ENCODE measurements around the gene TULP3. TPM values are rescaled to one million over a fixed set of nuclear protein-coding genes. Genes with fewer than 3 reads are reported as not detected.

The TULP3 gene
- total RNA-seq, 2 experiments from 2014 or later: 10.7 to 11.0 TPM

GRCh38 chr12:2893007-2893406, 2.3 kb downstream of the TULP3 start:
- no peak overlapping the region for H3K4me2 ChIP-seq (ENCODE audit: low read length)
- POLR2A ChIA-PET: no interaction called here
- H3K27ac ChIP-seq (ENCODE audit: low read depth, low read length, poor library complexity, severe bottlenecking): no peak overlapping the region
- H2AFZ ChIP-seq (ENCODE audit: low read length): no peak overlapping the region
- H3K4me1 ChIP-seq (ENCODE audit: insufficient read depth, low read length, poor library complexity, severe bottlenecking): peaks cover 6% of the 10 kb centered on the region
- no peak overlapping the region for H3K4me3 ChIP-seq (ENCODE audit: low read depth, low read length, poor library complexity, severe bottlenecking)
- H3K9me3 ChIP-seq (ENCODE audit: low read length): no peaks in the 10 kb centered on the region
- TF ChIP-seq EZH2phosphoT487 (IDR thresholded peaks at IDR 0.05; ENCODE audit: borderline replicate concordance, low read depth, low read length) (no peak), CTCF (conservative IDR thresholded peaks at IDR 0.05; ENCODE audit: low read length) (no peak)
- no peaks in the 10 kb centered on the region; the same call in 1 of the 2 replicates for H3K79me2 ChIP-seq (ENCODE audit: insufficient read depth, low read depth, low read length)
- H3K36me3 ChIP-seq (ENCODE audit: insufficient read depth, low read length): peaks cover 18% of the 10 kb centered on the region
- no TSS peak for BruUV-seq (replicated peaks)
- H3K9me2 ChIP-seq (ENCODE audit: insufficient read depth, low read length): no peaks in the 10 kb centered on the region
- intact Hi-C loops (cut with micrococcal nuclease; ENCODE audit: unreplicated experiment): loop anchor here (5.0 kb wide), 1 partner anchor 49 kb away; no protein-coding TSS in a partner anchor
- CTCF ChIA-PET (ENCODE audit: unreplicated experiment): no interaction called here
- H4K20me1 ChIP-seq (ENCODE audit: insufficient read depth, low read length): no peaks in the 10 kb centered on the region
- no peak for DNase-seq (ENCODE audit: low spot score)

- intact Hi-C loops (cut with micrococcal nuclease; ENCODE audit: unreplicated experiment): no loop called here
- H3K36me3 ChIP-seq (ENCODE audit: insufficient read depth, low read length): no peaks in the 10 kb centered on the region
- peaks cover 5% of the 10 kb centered on the region for H3K4me1 ChIP-seq (ENCODE audit: insufficient read depth, low read length, poor library complexity, severe bottlenecking)
- H3K4me2 ChIP-seq (ENCODE audit: low read length): no peak overlapping the region
- no peak overlapping the region for H2AFZ ChIP-seq (ENCODE audit: low read length)
- no peak overlapping the region for H3K27ac ChIP-seq (ENCODE audit: low read depth, low read length, poor library complexity, severe bottlenecking)
- no peaks in the 10 kb centered on the region for H3K9me3 ChIP-seq (ENCODE audit: low read length)
- H3K4me3 ChIP-seq (ENCODE audit: low read depth, low read length, poor library complexity, severe bottlenecking): no peak overlapping the region
- BruUV-seq (replicated peaks): no TSS peak
- H3K79me2 ChIP-seq (ENCODE audit: insufficient read depth, low read depth, low read length): no peaks in the 10 kb centered on the region; the same call in 1 of the 2 replicates
- ChIA-PET POLR2A (interaction anchor here (1.4 kb wide), 1 partner anchor 38 kb away, joined by 3 read pairs; no protein-coding TSS in a partner anchor), CTCF (ENCODE audit: unreplicated experiment) (no interaction called here)
- H3K9me2 ChIP-seq (ENCODE audit: insufficient read depth, low read length): no peaks in the 10 kb centered on the region
- TF ChIP-seq EZH2phosphoT487 (IDR thresholded peaks at IDR 0.05; ENCODE audit: borderline replicate concordance, low read depth, low read length) (no peak), CTCF (conservative IDR thresholded peaks at IDR 0.05; ENCODE audit: low read length) (no peak)
- H4K20me1 ChIP-seq (ENCODE audit: insufficient read depth, low read length): no peaks in the 10 kb centered on the region
- DNase-seq (ENCODE audit: low spot score): no peak
Observed at GRCh38 chr12:2895051-2895451, 4.4 kb downstream of the TULP3 start.

- TF ChIP-seq EZH2phosphoT487 (IDR thresholded peaks at IDR 0.05; ENCODE audit: borderline replicate concordance, low read depth, low read length) (no peak), CTCF (conservative IDR thresholded peaks at IDR 0.05; ENCODE audit: low read length) (no peak)
- Histone ChIP-seq H3K9me2 (ENCODE audit: insufficient read depth, low read length) (no peaks in the 10 kb centered on the region), H3K4me1 (ENCODE audit: insufficient read depth, low read length, poor library complexity, severe bottlenecking) (no peaks in the 10 kb centered on the region), H3K9me3 (ENCODE audit: low read length) (no peaks in the 10 kb centered on the region), H3K27ac (ENCODE audit: low read depth, low read length, poor library complexity, severe bottlenecking) (no peak overlapping the region), H3K4me2 (ENCODE audit: low read length) (no peak overlapping the region), H3K36me3 (ENCODE audit: insufficient read depth, low read length) (no peaks in the 10 kb centered on the region), H3K79me2 (ENCODE audit: insufficient read depth, low read depth, low read length) (no peaks in the 10 kb centered on the region; the same call in 1 of the 2 replicates), H2AFZ (ENCODE audit: low read length) (no peak overlapping the region), H4K20me1 (ENCODE audit: insufficient read depth, low read length) (no peaks in the 10 kb centered on the region), H3K4me3 (ENCODE audit: low read depth, low read length, poor library complexity, severe bottlenecking) (no peak overlapping the region)
- intact Hi-C loops (cut with micrococcal nuclease; ENCODE audit: unreplicated experiment): no loop called here
- CTCF ChIA-PET (ENCODE audit: unreplicated experiment): no interaction called here
- POLR2A ChIA-PET: interaction anchor here (1.4 kb wide), 1 partner anchor 37 kb away, joined by 3 read pairs; no protein-coding TSS in a partner anchor
- BruUV-seq (replicated peaks): no TSS peak
- no peak for DNase-seq (ENCODE audit: low spot score)
Observed at GRCh38 chr12:2895511-2895910, 4.8 kb downstream of the TULP3 start.
